SW480 (cell line): ENCODE results near the gene TSPAN13.
A peak's percentile ranks its signal among the peaks of the same experiment; 100 is the strongest.

ENCODE experiments used
- DNase-seq: peaks from one replicate; pipeline ENCODE4 v3.0.0-alpha.2; 2016; ENCODE audit warnings: low spot score

TSPAN13 gene

GRCh38 chr7:16753102-16753931 is at the start of gene TSPAN13:
TSS of gene TSPAN13 (plus strand) at chr7:16753755. CDS start at chr7:16753968, 213 bp downstream.
- DNase-seq: peak; percentile 93

- no peak for DNase-seq
Observed at GRCh38 chr7:16708511-16708910, 45.0 kb upstream of the TSPAN13 start.

- DNase-seq: no peak
Observed at GRCh38 chr7:16708980-16709379, 44.6 kb upstream of the TSPAN13 start.

- DNase-seq: no peak
Observed at GRCh38 chr7:16710651-16711050, 42.9 kb upstream of the TSPAN13 start.

GRCh38 chr7:16711730-16712129 is 41.8 kb upstream of the TSPAN13 start:
- DNase-seq: no peak

- DNase-seq: no peak
Observed at GRCh38 chr7:16712916-16713315, 40.6 kb upstream of the TSPAN13 start.

GRCh38 chr7:16715928-16716327 is 37.6 kb upstream of the TSPAN13 start:
- no peak for DNase-seq

GRCh38 chr7:16718111-16718656 is 35.4 kb upstream of the TSPAN13 start:
- no peak for DNase-seq

- DNase-seq: no peak
Observed at GRCh38 chr7:16719699-16720098, 33.9 kb upstream of the TSPAN13 start.

GRCh38 chr7:16721541-16721940 is 32.0 kb upstream of the TSPAN13 start:
- no peak for DNase-seq

- DNase-seq: no peak
Observed at GRCh38 chr7:16724344-16724743, 29.2 kb upstream of the TSPAN13 start.

- DNase-seq: no peak
Observed at GRCh38 chr7:16726189-16726588, 27.4 kb upstream of the TSPAN13 start.

- no peak for DNase-seq
Observed at GRCh38 chr7:16727736-16728135, 25.8 kb upstream of the TSPAN13 start.

GRCh38 chr7:16728811-16729210 is 24.7 kb upstream of the TSPAN13 start:
- no peak for DNase-seq

GRCh38 chr7:16729541-16729940 is 24.0 kb upstream of the TSPAN13 start:
- no peak for DNase-seq

- DNase-seq: no peak
Observed at GRCh38 chr7:16730937-16731336, 22.6 kb upstream of the TSPAN13 start.

- no peak for DNase-seq
Observed at GRCh38 chr7:16732828-16733227, 20.7 kb upstream of the TSPAN13 start.

- DNase-seq: no peak
Observed at GRCh38 chr7:16734148-16734726, 19.3 kb upstream of the TSPAN13 start.

GRCh38 chr7:16735020-16735419 is 18.5 kb upstream of the TSPAN13 start:
- DNase-seq: no peak

GRCh38 chr7:16738011-16738688 is 15.4 kb upstream of the TSPAN13 start:
- DNase-seq: no peak

- DNase-seq: peak; percentile 28
Observed at GRCh38 chr7:16739863-16740622, 13.5 kb upstream of the TSPAN13 start.

- no peak for DNase-seq
Observed at GRCh38 chr7:16740623-16740953, 13.0 kb upstream of the TSPAN13 start.
